Measurements from ENCODE around the gene CGNL1.

DNA sequence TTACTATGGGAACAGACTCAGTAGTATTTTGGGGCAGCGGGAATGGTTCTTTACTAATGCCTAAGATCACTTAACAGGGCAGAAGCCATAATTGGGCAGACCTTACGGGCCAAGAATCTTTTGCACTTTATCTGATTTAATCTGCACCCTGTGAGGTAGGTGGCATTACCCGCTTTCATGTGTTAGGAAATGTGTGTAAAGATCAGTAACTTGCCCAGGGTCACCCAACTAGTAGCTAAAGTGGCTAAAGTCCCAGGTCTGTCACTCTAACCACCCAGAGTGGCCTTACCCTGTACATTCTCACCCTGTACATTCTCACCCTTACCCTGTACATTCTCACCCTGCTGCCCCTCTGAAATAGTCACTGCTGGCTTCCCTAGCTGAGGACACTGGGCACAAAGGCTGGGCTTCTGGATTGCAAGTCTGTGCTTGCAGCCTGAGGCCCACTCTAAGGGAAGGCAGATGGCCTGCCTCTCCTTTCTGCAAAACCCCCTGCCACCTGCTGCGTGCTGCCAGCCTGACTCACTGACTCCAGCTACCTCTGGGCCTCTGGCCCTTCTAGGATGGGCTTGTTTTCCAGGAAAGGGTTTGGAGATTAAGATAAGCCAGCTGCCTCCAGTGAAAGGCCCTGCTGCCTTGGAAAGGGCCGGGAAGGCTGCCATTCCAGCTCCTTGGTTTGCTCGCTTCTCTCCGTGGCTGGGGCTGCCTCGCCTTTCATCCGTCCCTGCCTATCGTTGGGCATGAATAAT is 177.9 kb downstream of the CGNL1 start:
- no peak for TF ChIP-seq CTCF (IDR thresholded peaks at IDR 0.05)
- TF ChIP-seq POLR2A (IDR thresholded peaks at IDR 0.05) = no peak
